Stimulated activated CD8-positive, alpha-beta memory T cell treated with anti-CD3 and anti-CD28 coated beads, Interleukin-12 subunit alpha, Interleukin-12 subunit beta, amount 100 ng/mL, for 4 hours (primary cell): ENCODE measurements around the gene ROPN1.
"Not testable (repeated sequence)": the region's sequence is repeated elsewhere in the genome, so short reads cannot be mapped to it uniquely, and the experiment has no call there.

Experiments
- DNase-seq: peaks from one replicate; pipeline ENCODE4 v3.0.0-alpha.2; 2020; ENCODE audit warnings: low read depth

Gene ROPN1

GRCh38 chr3:123997543-123997942 is 5.6 kb upstream of the ROPN1 start:
- no peak for DNase-seq

DNA sequence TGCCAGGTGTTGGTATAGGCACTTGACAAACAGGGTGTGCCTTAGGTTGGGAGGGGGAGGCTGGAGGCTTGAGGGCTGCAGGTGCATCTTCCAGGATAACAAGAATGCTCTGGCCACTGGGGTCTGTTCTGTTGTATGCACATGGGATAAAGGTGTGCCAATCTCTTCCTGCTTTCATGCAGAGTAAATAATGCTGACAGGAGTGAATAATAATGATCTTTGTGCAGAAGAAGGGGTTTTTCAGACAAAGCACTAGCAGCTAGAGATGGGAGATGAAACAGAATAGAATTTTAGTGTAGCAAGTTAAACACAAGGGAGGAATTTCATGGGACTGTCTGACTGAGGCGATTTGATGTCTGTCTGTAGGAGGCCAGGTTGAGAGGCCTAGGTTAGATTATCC is 1.9 kb upstream of the ROPN1 start:
- no peak for DNase-seq

DNA sequence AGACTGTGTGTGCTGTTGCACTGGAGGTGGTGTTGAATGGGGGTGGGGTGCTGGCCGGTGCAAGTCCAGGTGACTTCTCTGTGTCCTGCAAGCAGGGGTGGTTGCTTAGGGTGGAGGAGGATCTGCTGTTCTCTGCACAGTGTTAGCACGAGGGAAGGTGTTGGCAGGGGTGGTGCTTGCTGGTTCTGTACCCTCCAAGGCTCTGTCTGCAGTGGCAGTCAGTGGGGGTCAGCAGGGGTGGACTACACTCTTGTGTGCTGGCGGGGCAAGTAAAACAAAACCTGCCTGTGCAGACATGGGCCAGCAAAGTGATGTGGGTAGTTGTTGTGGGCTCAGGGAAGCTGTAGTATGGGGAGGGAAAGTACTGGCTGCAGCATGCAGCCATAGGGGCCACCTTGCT is 5.5 kb downstream of the ROPN1 start:
- DNase-seq, result no peak

GRCh38 chr3:123984957-123985356 is 7.0 kb downstream of the ROPN1 start:
- no peak for DNase-seq

- no peak for DNase-seq
Measured at GRCh38 chr3:123984350-123984749, 7.6 kb downstream of the ROPN1 start.

- DNase-seq, result not testable (repeated sequence)
Measured at GRCh38 chr3:123981317-123981716, 10.6 kb downstream of the ROPN1 start.

- no peak for DNase-seq
Measured at GRCh38 chr3:123980539-123980938, 11.4 kb downstream of the ROPN1 start.

DNA sequence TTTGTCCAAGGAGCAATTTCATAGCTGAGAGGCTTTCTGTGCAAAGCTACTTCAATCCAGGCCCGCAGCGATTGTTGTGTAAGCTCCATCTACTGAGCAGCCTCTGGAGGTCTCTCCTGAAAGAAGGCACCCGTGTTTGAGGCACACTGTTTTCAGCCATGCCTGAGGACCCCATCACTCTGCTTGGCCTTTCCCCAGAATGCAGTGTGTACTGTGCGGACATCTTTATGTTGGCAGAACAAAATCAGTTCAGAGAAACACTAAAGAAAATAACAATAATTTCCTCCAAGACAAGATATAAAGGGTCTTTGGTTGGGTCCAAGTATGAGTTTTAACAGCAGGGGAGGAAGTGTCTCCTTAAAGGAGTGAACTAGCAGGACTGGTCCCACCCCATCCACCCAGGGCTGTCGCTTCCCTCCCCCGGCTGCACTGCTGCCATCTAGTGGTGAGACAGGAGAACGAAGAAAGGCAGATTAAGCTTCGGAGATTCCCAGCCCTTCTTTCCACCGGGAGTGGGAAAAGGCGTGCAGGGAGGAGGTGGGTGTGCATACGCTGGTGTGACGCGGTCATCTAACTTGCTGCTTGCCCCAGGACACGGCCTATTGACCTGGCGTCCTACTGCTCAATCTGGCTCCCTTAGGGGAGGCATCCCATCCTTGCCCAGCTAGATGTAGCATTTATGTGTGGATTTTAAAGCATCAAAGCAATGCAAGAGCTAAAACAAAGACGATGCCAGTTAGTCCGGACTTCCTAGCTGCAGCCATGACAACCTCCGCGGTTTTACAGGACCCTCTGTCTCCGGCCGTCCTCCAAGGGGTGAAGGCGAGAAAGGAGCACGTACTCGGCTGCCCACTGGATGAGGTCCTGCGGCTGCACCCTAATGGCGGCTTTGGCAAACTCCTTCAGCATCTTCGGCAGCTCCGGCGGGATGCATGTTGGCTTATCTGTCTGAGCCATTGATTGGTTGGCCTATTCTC is 12.1 kb downstream of the ROPN1 start:
- DNase-seq, result not testable (repeated sequence)

GRCh38 chr3:123976904-123977303 is 15.0 kb downstream of the ROPN1 start:
- not testable (repeated sequence) for DNase-seq

DNA sequence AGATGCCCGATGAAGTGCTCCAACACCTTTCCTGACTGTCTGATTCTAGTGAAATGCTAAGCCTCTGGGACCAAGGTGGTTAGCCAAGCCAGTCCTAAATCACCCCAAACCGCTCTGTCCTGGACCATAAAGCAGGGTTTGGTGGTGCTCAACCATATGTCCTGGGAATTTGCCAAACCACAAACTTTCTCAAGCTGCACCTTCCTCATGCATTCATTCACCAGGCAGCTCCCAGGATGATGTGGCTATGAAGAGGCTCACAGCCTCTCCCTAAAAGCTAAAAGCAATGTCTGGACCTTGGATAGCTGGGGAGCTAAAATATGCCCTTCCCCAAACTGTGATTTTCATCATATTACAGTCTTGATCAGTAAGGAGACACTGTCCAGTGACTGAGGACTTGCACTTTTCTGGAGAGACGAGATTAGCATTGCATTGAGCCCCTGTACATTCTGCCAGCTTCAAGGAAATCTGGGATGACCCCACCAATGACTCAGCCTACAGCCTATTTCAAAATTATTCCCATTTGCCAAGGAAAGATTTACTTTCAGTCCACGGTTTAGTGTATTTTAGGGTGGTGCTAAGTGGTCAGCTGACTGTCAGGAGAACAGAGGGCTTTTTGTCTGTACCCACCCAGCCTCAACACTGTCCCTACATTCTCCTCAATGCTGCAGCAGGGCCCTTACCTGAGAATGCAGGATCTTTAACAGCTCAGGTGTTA is 15.6 kb downstream of the ROPN1 start:
- not testable (repeated sequence) for DNase-seq

DNA sequence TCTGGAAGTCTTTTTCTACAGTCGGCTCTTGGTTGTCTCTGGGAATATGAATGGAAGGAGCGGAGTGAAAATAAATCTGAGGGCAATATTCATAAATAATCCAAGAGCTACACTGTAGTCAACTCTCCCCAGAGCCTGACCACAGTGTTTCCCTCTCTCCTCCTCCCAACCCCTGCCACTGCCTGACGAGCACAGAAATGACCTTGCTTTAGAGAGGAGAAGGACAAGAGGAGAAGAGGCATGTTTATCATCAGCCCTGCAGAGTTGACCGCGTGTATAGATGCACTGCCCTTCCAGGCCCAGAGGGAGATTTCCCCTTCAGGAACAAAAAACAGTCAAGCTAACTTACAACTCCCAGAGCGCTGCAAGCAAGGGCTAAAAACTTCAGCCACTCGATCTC is 16.9 kb downstream of the ROPN1 start:
- DNase-seq, result not testable (repeated sequence)

DNA sequence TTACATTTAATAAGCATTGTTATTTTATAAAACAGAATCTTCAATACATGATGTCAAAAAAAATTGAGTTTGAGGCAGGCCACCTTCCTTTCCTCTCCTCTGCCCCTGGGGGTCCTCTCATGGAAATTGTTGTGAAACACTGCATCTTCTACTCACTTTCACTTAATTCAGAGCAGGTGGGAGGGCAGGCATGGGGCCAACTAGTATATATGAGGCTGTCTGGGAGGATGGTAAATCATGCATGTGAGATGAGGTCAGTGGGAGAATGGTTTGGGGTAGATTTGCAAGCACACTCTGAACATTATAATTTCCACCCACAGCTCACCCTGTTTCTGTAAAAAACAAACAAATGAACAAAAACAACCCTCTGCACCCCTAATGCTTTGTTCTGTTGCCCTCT is 20.5 kb downstream of the ROPN1 start:
- DNase-seq, result no peak

DNA sequence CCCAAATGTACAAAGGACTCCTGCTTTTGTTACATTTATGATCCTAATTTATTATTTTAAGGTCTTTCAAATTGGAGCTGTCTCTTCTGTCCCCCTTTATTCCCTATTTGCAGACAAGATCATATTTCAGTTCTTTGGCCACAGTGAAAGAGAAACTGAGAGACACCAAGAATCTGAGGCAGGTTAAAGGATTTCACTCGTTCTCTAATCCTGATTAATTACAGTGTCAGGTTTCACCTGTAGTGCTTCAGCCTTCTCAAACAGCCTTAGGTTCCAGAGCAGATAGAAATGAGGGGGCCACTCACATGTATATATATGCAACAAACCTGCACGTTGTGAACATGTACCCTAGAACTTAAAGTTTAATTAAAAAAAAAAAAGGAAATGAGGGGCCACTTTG is 24.7 kb downstream of the ROPN1 start:
- not testable (repeated sequence) for DNase-seq

DNA sequence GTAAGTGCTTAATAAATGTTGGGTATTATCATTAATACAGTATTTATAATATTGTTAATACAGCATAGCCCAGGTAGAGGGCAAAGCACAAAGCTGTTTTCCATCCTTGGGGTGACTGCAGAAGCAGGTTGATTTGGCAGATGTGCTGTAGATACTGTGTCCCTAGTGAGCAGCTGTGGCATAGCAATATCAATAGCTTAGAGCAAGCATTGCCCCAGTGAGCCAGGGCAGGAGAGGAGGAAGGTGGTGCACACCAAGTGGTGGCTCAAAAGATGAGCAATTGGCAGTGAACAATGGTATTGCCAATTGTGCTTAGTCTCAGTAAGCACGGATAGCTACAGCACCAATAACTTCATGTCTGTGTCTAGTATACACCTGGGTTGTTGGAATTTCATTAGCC is 25.1 kb downstream of the ROPN1 start:
- DNase-seq, result not testable (repeated sequence)

DNA sequence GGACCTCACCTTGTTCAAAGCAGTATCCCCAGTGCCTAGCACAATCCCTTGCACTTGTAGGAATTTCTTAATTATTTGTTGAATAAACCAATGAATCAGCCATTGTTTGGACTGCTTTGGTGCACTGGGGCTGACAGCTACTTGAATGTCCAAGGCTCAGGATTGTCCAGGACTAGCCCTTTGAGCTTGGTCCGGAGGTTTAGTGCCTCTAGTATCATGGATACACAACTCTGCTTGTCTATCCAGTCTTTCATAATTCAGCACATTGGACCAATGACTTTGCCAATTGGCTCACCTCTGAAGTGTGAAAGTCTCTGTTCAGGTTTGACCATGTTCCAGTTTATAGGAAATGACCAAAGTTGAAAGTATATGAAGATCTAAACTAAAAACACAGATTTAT is 27.1 kb downstream of the ROPN1 start:
- DNase-seq, result not testable (repeated sequence)

- no peak for DNase-seq
Measured at GRCh38 chr3:123961508-123961856, 30.4 kb downstream of the ROPN1 start.

GRCh38 chr3:123960781-123961507 is 31.0 kb downstream of the ROPN1 start, which contains the start of gene CCDC14:
CCDC14 (minus strand) TSS chr3:123961229; CDS start chr3:123961173, 56 bp downstream.
- DNase-seq, result peak; percentile 54

DNA sequence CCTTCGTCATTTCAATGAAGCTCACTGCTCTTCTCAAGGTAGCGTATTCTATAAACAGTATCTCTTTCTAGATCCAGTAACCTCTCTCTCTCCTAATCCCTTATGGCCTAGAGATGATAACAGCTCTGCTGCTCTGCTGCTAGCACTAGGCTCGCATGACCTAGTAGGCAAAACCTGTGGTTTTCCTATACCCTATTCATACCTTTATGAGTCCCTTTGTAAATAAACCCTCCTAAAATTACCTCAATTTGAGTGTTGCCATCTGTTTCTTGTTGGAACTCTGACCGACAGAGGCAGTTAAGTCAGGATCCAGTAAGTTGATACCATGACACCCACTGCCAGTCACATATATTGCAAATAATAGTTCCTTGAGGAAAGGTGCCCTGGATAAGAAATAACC is 38.2 kb downstream of the ROPN1 start:
- DNase-seq, result no peak

GRCh38 chr3:123952844-123953520 is 38.9 kb downstream of the ROPN1 start:
- no peak for DNase-seq

GRCh38 chr3:123951522-123952447 is 40.1 kb downstream of the ROPN1 start:
- no peak for DNase-seq

- DNase-seq, result no peak
Measured at GRCh38 chr3:123949641-123950040, 42.3 kb downstream of the ROPN1 start.
